Stimulated activated CD4-positive, alpha-beta T cell treated with anti-CD3 and anti-CD28 coated beads, Interleukin-4, amount 100 ng/mL, for 4 hours (primary cell): ENCODE results near the gene NPIPA5.
"Not testable (repeated sequence)": the region's sequence is repeated elsewhere in the genome, so short reads cannot be mapped to it uniquely, and the experiment has no call there.

Experiments
- DNase-seq, 2 experiments: peaks; one replicate each; pipeline ENCODE4 v3.0.0-alpha.2; 2020

The NPIPA5 gene

GRCh38 chr16:15388060-15388459 is 10.0 kb upstream of the NPIPA5 start:
- DNase-seq: not testable (repeated sequence)

- not testable (repeated sequence) for DNase-seq
Observed at GRCh38 chr16:15382810-15383209, 4.7 kb upstream of the NPIPA5 start.

- not testable (repeated sequence) for DNase-seq
Observed at GRCh38 chr16:15357495-15357894, 20.6 kb downstream of the NPIPA5 start.

GRCh38 chr16:15354846-15355245 is 23.2 kb downstream of the NPIPA5 start:
- not testable (repeated sequence) for DNase-seq

GRCh38 chr16:15352852-15353251 is 25.2 kb downstream of the NPIPA5 start:
- not testable (repeated sequence) for DNase-seq

GRCh38 chr16:15351745-15352144 is 26.3 kb downstream of the NPIPA5 start:
- not testable (repeated sequence) for DNase-seq

- DNase-seq: not testable (repeated sequence)
Observed at GRCh38 chr16:15351251-15351650, 26.8 kb downstream of the NPIPA5 start.

GRCh38 chr16:15348721-15349120 is 29.4 kb downstream of the NPIPA5 start:
- DNase-seq: not testable (repeated sequence)

- DNase-seq: not testable (repeated sequence)
Observed at GRCh38 chr16:15342337-15342736, 35.8 kb downstream of the NPIPA5 start.

GRCh38 chr16:15338986-15339385 is 39.1 kb downstream of the NPIPA5 start:
- DNase-seq: not testable (repeated sequence)

GRCh38 chr16:15337974-15338605 is 40.0 kb downstream of the NPIPA5 start:
- DNase-seq: not testable (repeated sequence)

- not testable (repeated sequence) for DNase-seq
Observed at GRCh38 chr16:15335609-15336008, 42.5 kb downstream of the NPIPA5 start.

- not testable (repeated sequence) for DNase-seq
Observed at GRCh38 chr16:15333969-15334368, 44.1 kb downstream of the NPIPA5 start.

GRCh38 chr16:15330978-15331377 is 47.1 kb downstream of the NPIPA5 start:
- DNase-seq: not testable (repeated sequence)

- DNase-seq: not testable (repeated sequence)
Observed at GRCh38 chr16:15324954-15325353, 53.1 kb downstream of the NPIPA5 start.

GRCh38 chr16:15323373-15323772 is 54.7 kb downstream of the NPIPA5 start:
- not testable (repeated sequence) for DNase-seq

GRCh38 chr16:15321221-15321620 is 56.9 kb downstream of the NPIPA5 start:
- not testable (repeated sequence) for DNase-seq

- not testable (repeated sequence) for DNase-seq
Observed at GRCh38 chr16:15314562-15314961, 63.5 kb downstream of the NPIPA5 start.
